K562 (cell line): Measurements from ENCODE around the gene FIGLA.

ENCODE experiments used
- CBX8 ChIP-seq: fragments of 200-600 bp; sonication (generic); IDR thresholded peaks from 2 replicates; pipeline ENCODE4 v1.6.1; 2012; ENCODE audit warnings: borderline replicate concordance, mixed run types, low read depth, mild to moderate bottlenecking, moderate library complexity, mixed read lengths, low read length, control low read depth, inconsistent platforms; ENCODE audit not compliant: poor library complexity, severe bottlenecking; ENCODE audit errors: extremely low read depth
- KDM4B ChIP-seq, 2 experiments: fragments of 450-650 bp in 1 of 2; sonication (generic) in 1 of 2; IDR thresholded peaks; 2 replicates each; pipeline ENCODE4 v1.6.1; 2016 to 2017; ENCODE audit warnings: borderline replicate concordance in 2 of 2, antibody characterized with exemption in 1 of 2, low read depth in 1 of 2, mild to moderate bottlenecking in 1 of 2
- MAFK ChIP-seq: IDR thresholded peaks from 2 replicates; pipeline ENCODE4 v1.6.1; 2011; ENCODE audit warnings: low read length, improper control_type of control experiment
- MYNN ChIP-seq, 2 experiments: sonication (generic); formaldehyde crosslinking in 1 of 2; IDR thresholded peaks; 2 replicates each; pipeline versions ENCODE4 v1.5.0 to v1.6.1; 2016 to 2020; ENCODE audit warnings: antibody characterized with exemption in 1 of 2, missing genetic modification reagents in 1 of 2
- NFYB ChIP-seq: IDR thresholded peaks from 2 replicates; pipeline ENCODE4 v1.6.1; 2011; ENCODE audit warnings: mild to moderate bottlenecking, moderate library complexity; ENCODE audit not compliant: insufficient read length; ENCODE audit errors: extremely low read depth
- PHF8 ChIP-seq: fragments of 200-600 bp; sonication (generic); IDR thresholded peaks from 2 replicates; pipeline ENCODE4 v1.6.1; 2012; ENCODE audit warnings: mixed run types, mild to moderate bottlenecking, inconsistent platforms, low read length, moderate library complexity, borderline replicate concordance
- RBM25 ChIP-seq: fragments of 200-400 bp; formaldehyde crosslinking; IDR thresholded peaks from 2 replicates; pipeline ENCODE4 v1.6.1; 2018; ENCODE audit warnings: low read length, low read depth, moderate library complexity; ENCODE audit not compliant: severe bottlenecking
- RCOR1 ChIP-seq, 2 experiments: IDR thresholded peaks; 2 replicates each; pipeline ENCODE4 v1.6.1; 2012; ENCODE audit warnings: low read depth in 2 of 2, low read length in 2 of 2, borderline replicate concordance in 1 of 2, improper control_type of control experiment in 1 of 2
- REST ChIP-seq, 2 experiments: fragments of 450-650 bp; formaldehyde crosslinking in 1 of 2; IDR thresholded peaks; 2 replicates each; pipeline versions ENCODE4 v1.4.0 to v1.6.1; 2014 to 2020; ENCODE audit warnings: mild to moderate bottlenecking in 2 of 2, borderline replicate concordance in 1 of 2, low read depth in 1 of 2
- USF1 ChIP-seq: sonication (generic); formaldehyde crosslinking; IDR thresholded peaks from 2 replicates; pipeline ENCODE4 v1.9.0; 2022; ENCODE audit warnings: mild to moderate bottlenecking, missing genetic modification reagents
- ZFP1 ChIP-seq: fragments of 450-650 bp; formaldehyde crosslinking; IDR thresholded peaks from 2 replicates; pipeline ENCODE4 v1.4.0; 2020; ENCODE audit warnings: mild to moderate bottlenecking, mixed read lengths
- ZNF175 ChIP-seq: fragments of 200-800 bp; sonication (Bioruptor generic); IDR thresholded peaks from 2 replicates; pipeline ENCODE4 v1.6.1; 2016; ENCODE audit warnings: low read depth, mild to moderate bottlenecking, missing genetic modification characterization, missing compliant biosample characterization
- TF ChIP-seq, protein P1 (sequence below): sonication (generic); formaldehyde crosslinking; IDR thresholded peaks from 2 replicates; pipeline ENCODE4 v1.5.0; 2020; ENCODE audit warnings: missing genetic modification reagents
- TF ChIP-seq, protein P2 (sequence below), 3 experiments: IDR thresholded peaks in 2 of 3; conservative IDR thresholded peaks in 1 of 3; 2 replicates each; pipeline ENCODE4 v1.5.1; 2011 to 2012; ENCODE audit warnings: low read length in 3 of 3, mild to moderate bottlenecking in 3 of 3, control low read depth in 2 of 3, improper control_type of control experiment in 1 of 3, inconsistent platforms in 1 of 3, low read depth in 1 of 3, mixed read lengths in 1 of 3, moderate library complexity in 1 of 3; ENCODE audit not compliant: insufficient read depth in 2 of 3

GRCh38 chr2:70778676-70779075 lies 11.8 kb downstream of the FIGLA start:
- TF ChIP-seq CBX8 (no peak), MAFK (no peak), NFYB (no peak), RBM25 (no peak), MYNN (IDR thresholded peaks at IDR 0.05) (no peak), MYNN (CRISPR knock-in tag; IDR thresholded peaks at IDR 0.05) (no peak), PHF8 (no peak), USF1 (CRISPR knock-in tag) (no peak), KDM4B (IDR thresholded peaks at IDR 0.05; ENCODE audit: borderline replicate concordance in 2 of 2, low read depth in 1 of 2) (no peak), ZFP1 (no peak), REST (IDR thresholded peaks at IDR 0.05; ENCODE audit: borderline replicate concordance) (no peak), REST (CRISPR knock-in tag; IDR thresholded peaks at IDR 0.05; ENCODE audit: low read depth) (no peak), ZNF175 (CRISPR knock-in tag) (no peak), RCOR1 (IDR thresholded peaks at IDR 0.05; ENCODE audit: borderline replicate concordance in 1 of 2, low read depth in 2 of 2, low read length in 2 of 2) (no peak)
- TF ChIP-seq, protein P1, sequence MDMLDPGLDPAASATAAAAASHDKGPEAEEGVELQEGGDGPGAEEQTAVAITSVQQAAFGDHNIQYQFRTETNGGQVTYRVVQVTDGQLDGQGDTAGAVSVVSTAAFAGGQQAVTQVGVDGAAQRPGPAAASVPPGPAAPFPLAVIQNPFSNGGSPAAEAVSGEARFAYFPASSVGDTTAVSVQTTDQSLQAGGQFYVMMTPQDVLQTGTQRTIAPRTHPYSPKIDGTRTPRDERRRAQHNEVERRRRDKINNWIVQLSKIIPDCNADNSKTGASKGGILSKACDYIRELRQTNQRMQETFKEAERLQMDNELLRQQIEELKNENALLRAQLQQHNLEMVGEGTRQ (CRISPR knock-in tag) = no peak
- TF ChIP-seq, protein P2, sequence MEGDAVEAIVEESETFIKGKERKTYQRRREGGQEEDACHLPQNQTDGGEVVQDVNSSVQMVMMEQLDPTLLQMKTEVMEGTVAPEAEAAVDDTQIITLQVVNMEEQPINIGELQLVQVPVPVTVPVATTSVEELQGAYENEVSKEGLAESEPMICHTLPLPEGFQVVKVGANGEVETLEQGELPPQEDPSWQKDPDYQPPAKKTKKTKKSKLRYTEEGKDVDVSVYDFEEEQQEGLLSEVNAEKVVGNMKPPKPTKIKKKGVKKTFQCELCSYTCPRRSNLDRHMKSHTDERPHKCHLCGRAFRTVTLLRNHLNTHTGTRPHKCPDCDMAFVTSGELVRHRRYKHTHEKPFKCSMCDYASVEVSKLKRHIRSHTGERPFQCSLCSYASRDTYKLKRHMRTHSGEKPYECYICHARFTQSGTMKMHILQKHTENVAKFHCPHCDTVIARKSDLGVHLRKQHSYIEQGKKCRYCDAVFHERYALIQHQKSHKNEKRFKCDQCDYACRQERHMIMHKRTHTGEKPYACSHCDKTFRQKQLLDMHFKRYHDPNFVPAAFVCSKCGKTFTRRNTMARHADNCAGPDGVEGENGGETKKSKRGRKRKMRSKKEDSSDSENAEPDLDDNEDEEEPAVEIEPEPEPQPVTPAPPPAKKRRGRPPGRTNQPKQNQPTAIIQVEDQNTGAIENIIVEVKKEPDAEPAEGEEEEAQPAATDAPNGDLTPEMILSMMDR (IDR thresholded peaks at IDR 0.05 in 2 of 3, conservative IDR thresholded peaks at IDR 0.05 in 1 of 3; ENCODE audit: insufficient read depth in 2 of 3, low read depth in 1 of 3, low read length in 3 of 3) = no peak
